IMR-90 (cell line): ENCODE results near the gene EIF2B5. TPM values are rescaled to one million over a fixed set of nuclear protein-coding genes. Genes with fewer than 3 reads are reported as not detected.

Source experiments
- ATAC-seq: fragments of 200-7000 bp; cut with Tn5 transposase; 2 replicates; pipeline ENCODE4 v1.9.1; 2020; ENCODE audit warnings: low read depth, mild to moderate bottlenecking, moderate library complexity
- BruUV-seq: library from RNA; stranded (reverse); fragments of 400-500 nt; replicated peaks from 2 replicates; lab custom pipeline; 2021; lab: Mats Ljungman, UMichigan
- CTCF ChIA-PET: fragments of 300-600 bp; formaldehyde crosslinking; extraction: SDS; loops from one replicate; lab custom pipeline; 2021; ENCODE audit warnings: antibody characterized with exemption; lab: Yijun Ruan, JAX
- POLR2A ChIA-PET: fragments of 300-600 bp; sonication (Branson Sonifier 250); formaldehyde crosslinking; loops from one replicate; lab custom pipeline; 2022; ENCODE audit warnings: antibody characterized with exemption; ENCODE audit not compliant: unreplicated experiment; lab: Charles Lee
- DNase-seq: peaks from one replicate; pipeline ENCODE4 v3.0.0; 2013
- H2AFZ ChIP-seq: replicated peaks from 2 replicates; pipeline ENCODE3; 2013; ENCODE audit warnings: low read length, mild to moderate bottlenecking; ENCODE audit not compliant: poor library complexity
- H2AK5ac ChIP-seq: 2 replicates; pipeline ENCODE4 v1.6.1; 2013; ENCODE audit warnings: low read depth, low read length, inconsistent platforms
- H2AK9ac ChIP-seq: replicated peaks from 2 replicates; pipeline ENCODE3; 2013; ENCODE audit warnings: mild to moderate bottlenecking, low read depth, low read length, moderate library complexity; ENCODE audit not compliant: poor library complexity
- H2BK120ac ChIP-seq: 2 replicates; pipeline ENCODE4 v1.6.1; 2013; ENCODE audit warnings: low read depth, low read length, inconsistent platforms
- H2BK15ac ChIP-seq: 3 replicates; pipeline ENCODE4 v1.6.1; 2013; ENCODE audit warnings: low read depth, low read length, inconsistent platforms
- H2BK20ac ChIP-seq: 2 replicates; pipeline ENCODE4 v1.6.1; 2013; ENCODE audit warnings: low read depth, mild to moderate bottlenecking, inconsistent platforms, low read length, moderate library complexity
- H2BK5ac ChIP-seq: 2 replicates; pipeline ENCODE4 v1.6.1; 2013; ENCODE audit warnings: mild to moderate bottlenecking, low read depth, low read length, inconsistent platforms; ENCODE audit not compliant: poor library complexity, severe bottlenecking
- H3K14ac ChIP-seq: replicated peaks from 2 replicates; pipeline ENCODE4 v1.6.1; 2013; ENCODE audit warnings: low read depth, low read length, inconsistent platforms
- H3K18ac ChIP-seq: 2 replicates; pipeline ENCODE4 v1.6.1; 2013; ENCODE audit warnings: low read depth, low read length, control low read depth
- H3K23ac ChIP-seq: 2 replicates; pipeline ENCODE4 v1.6.1; 2013; ENCODE audit warnings: low read depth, low read length, inconsistent platforms
- H3K27ac ChIP-seq: 2 replicates; pipeline ENCODE4 v1.5.1; 2013; ENCODE audit warnings: mild to moderate bottlenecking, control low read depth, low read length; ENCODE audit not compliant: insufficient read depth
- H3K27me3 ChIP-seq: 2 replicates; pipeline ENCODE4 v1.6.1; 2013; ENCODE audit warnings: low read length; ENCODE audit not compliant: control insufficient read depth, insufficient read depth
- H3K36me3 ChIP-seq: 2 replicates; pipeline ENCODE4 v1.6.1; 2013; ENCODE audit warnings: low read length, mixed read lengths; ENCODE audit not compliant: control insufficient read depth, insufficient read depth
- H3K4ac ChIP-seq: 2 replicates; pipeline ENCODE4 v1.6.1; 2013; ENCODE audit warnings: low read depth, low read length, inconsistent platforms
- H3K4me1 ChIP-seq: 2 replicates; pipeline ENCODE4 v1.6.1; 2013; ENCODE audit warnings: low read length, mixed read lengths; ENCODE audit not compliant: control insufficient read depth, insufficient read depth
- H3K4me2 ChIP-seq: 2 replicates; pipeline ENCODE4 v1.6.1; 2013; ENCODE audit warnings: low read depth, mild to moderate bottlenecking, control low read depth, low read length, moderate library complexity
- H3K4me3 ChIP-seq: 2 replicates; pipeline ENCODE4 v1.5.1; 2013; ENCODE audit warnings: low read depth, mild to moderate bottlenecking, control low read depth, low read length, moderate library complexity; ENCODE audit not compliant: insufficient read depth
- H3K56ac ChIP-seq: 2 replicates; pipeline ENCODE4 v1.6.1; 2013; ENCODE audit warnings: low read length, inconsistent platforms; ENCODE audit not compliant: insufficient read depth; ENCODE audit errors: extremely low read depth
- H3K79me1 ChIP-seq, 2 experiments: 2 replicates each; pipeline ENCODE4 v1.6.1; 2013; ENCODE audit warnings: low read length in 2 of 2, inconsistent platforms in 1 of 2, low read depth in 1 of 2
- H3K9ac ChIP-seq: 2 replicates; pipeline ENCODE4 v1.6.1; 2013; ENCODE audit warnings: low read depth, low read length, control low read depth
- H3K9me1 ChIP-seq: 2 replicates; pipeline ENCODE4 v1.6.1; 2013; ENCODE audit warnings: low read length, inconsistent platforms; ENCODE audit not compliant: insufficient read depth
- H3K9me3 ChIP-seq: 2 replicates; pipeline ENCODE4 v1.6.1; 2013; ENCODE audit warnings: low read length; ENCODE audit not compliant: control insufficient read depth, insufficient read depth
- H4K20me1 ChIP-seq: 2 replicates; pipeline ENCODE4 v1.6.1; 2013; ENCODE audit warnings: low read length, inconsistent platforms; ENCODE audit not compliant: insufficient read depth
- H4K5ac ChIP-seq: 2 replicates; pipeline ENCODE4 v1.6.1; 2013; ENCODE audit warnings: mild to moderate bottlenecking, low read depth, low read length, control low read depth
- H4K8ac ChIP-seq, 2 experiments: 2 replicates each; pipeline ENCODE4 v1.6.1; 2013; ENCODE audit warnings: low read depth in 2 of 2, low read length in 2 of 2, control low read depth in 1 of 2, inconsistent platforms in 1 of 2
- H4K91ac ChIP-seq: 2 replicates; pipeline ENCODE4 v1.6.1; 2013; ENCODE audit warnings: low read depth, low read length, inconsistent platforms; ENCODE audit not compliant: insufficient read depth
- BHLHE40 ChIP-seq: fragments of 150-350 bp; IDR thresholded peaks from 2 replicates; pipeline ENCODE4 v1.6.1; 2016; ENCODE audit warnings: mild to moderate bottlenecking, low read depth, low read length
- CEBPB ChIP-seq: IDR thresholded peaks from 2 replicates; pipeline ENCODE4 v1.6.1; 2012; ENCODE audit warnings: low read depth, low read length, improper control_type of control experiment
- CHD1 ChIP-seq: IDR thresholded peaks from 2 replicates; pipeline ENCODE4 v1.6.1; 2012; ENCODE audit warnings: low read depth, low read length, improper control_type of control experiment
- CTCF ChIP-seq: conservative IDR thresholded peaks from 2 replicates; pipeline ENCODE4 v1.5.1; 2012; ENCODE audit warnings: mild to moderate bottlenecking, low read depth, low read length, improper control_type of control experiment
- ELK1 ChIP-seq: fragments of 150-350 bp; IDR thresholded peaks from 2 replicates; pipeline ENCODE4 v1.6.1; 2016; ENCODE audit warnings: low read depth, mild to moderate bottlenecking, low read length, moderate library complexity, borderline replicate concordance
- FOS ChIP-seq: fragments of 150-350 bp; IDR thresholded peaks from 2 replicates; pipeline ENCODE4 v1.6.1; 2016; ENCODE audit warnings: low read depth, low read length
- MAFK ChIP-seq: IDR thresholded peaks from 2 replicates; pipeline ENCODE4 v1.6.1; 2012; ENCODE audit warnings: low read depth, low read length, improper control_type of control experiment
- MAZ ChIP-seq: IDR thresholded peaks from 2 replicates; pipeline ENCODE4 v1.6.1; 2012; ENCODE audit warnings: low read depth, mild to moderate bottlenecking, low read length, improper control_type of control experiment, moderate library complexity, borderline replicate concordance
- MXI1 ChIP-seq: IDR thresholded peaks from 2 replicates; pipeline ENCODE4 v1.6.1; 2012; ENCODE audit warnings: low read depth, mild to moderate bottlenecking, low read length, moderate library complexity, borderline replicate concordance
- NFE2L2 ChIP-seq: fragments of 150-350 bp; IDR thresholded peaks from 2 replicates; pipeline ENCODE4 v1.6.1; 2016; ENCODE audit warnings: low read depth, mild to moderate bottlenecking, low read length
- POLR2A ChIP-seq: IDR thresholded peaks from 2 replicates; pipeline ENCODE4 v1.6.1; 2012; ENCODE audit warnings: mild to moderate bottlenecking, low read depth, low read length
- RAD21 ChIP-seq: IDR thresholded peaks from 2 replicates; pipeline ENCODE4 v1.6.1; 2012; ENCODE audit warnings: low read length, improper control_type of control experiment
- RCOR1 ChIP-seq: IDR thresholded peaks from 2 replicates; pipeline ENCODE4 v1.6.1; 2012; ENCODE audit warnings: mild to moderate bottlenecking, low read length, improper control_type of control experiment; ENCODE audit not compliant: insufficient replicate concordance
- RFX5 ChIP-seq: IDR thresholded peaks from 2 replicates; pipeline ENCODE4 v1.8.0; 2012; ENCODE audit warnings: low read depth, mild to moderate bottlenecking, low read length, moderate library complexity
- SMC3 ChIP-seq: fragments of 150-350 bp; IDR thresholded peaks from 2 replicates; pipeline ENCODE4 v1.6.1; 2016; ENCODE audit warnings: low read depth, mild to moderate bottlenecking, antibody characterized with exemption, low read length, moderate library complexity
- USF2 ChIP-seq: fragments of 150-350 bp; IDR thresholded peaks from 2 replicates; pipeline ENCODE4 v1.6.1; 2017; ENCODE audit warnings: mild to moderate bottlenecking, antibody characterized with exemption, low read length, low read depth
- WGBS, 2 experiments: methylation state at CpG; one replicate each; pipeline versions ENCODE4 v1.1.5 to v1.1.7; 2013; ENCODE audit warnings: missing lambda C conversion rate in 2 of 2; ENCODE audit not compliant: insufficient read length in 1 of 2; ENCODE audit errors: extremely low coverage in 2 of 2; 5-methylcytosine and 5-hydroxymethylcytosine counted together
- dilution Hi-C: fragments of 300-500 bp; cut with HindIII; formaldehyde crosslinking; loops from one replicate; pipeline ENCODE4 v1.14.3; 2018; ENCODE audit warnings: low sequenced_read_pairs; ENCODE audit not compliant: unreplicated experiment
- in situ Hi-C: fragments of 300-500 bp; cut with MboI; formaldehyde crosslinking; loops from 3 replicates; pipeline ENCODE4 v1.14.3; 2019; ENCODE audit warnings: low sequenced_read_pairs, inconsistent platforms, mixed read lengths
- intact Hi-C: fragments of 100-400 bp; cut with micrococcal nuclease; formaldehyde crosslinking; loops from 2 replicates; pipeline ENCODE4 v1.10.0; 2022
- polyA plus RNA-seq, 3 experiments: library from polyadenylated mRNA; depleted of rRNA; stranded (reverse); fragments of >200 nt; gene quantifications; 2 replicates each; pipeline ENCODE4 v1.2.3, GENCODE V29; 2012; ENCODE audit warnings: low replicate concordance in 1 of 3
- total RNA-seq: library from RNA; depleted of rRNA; stranded (reverse); fragments of >200 nt; gene quantifications from 2 replicates; pipeline ENCODE4 v1.2.3, GENCODE V29; 2012

EIF2B5 gene
- total and polyA plus RNA-seq, 2 of the 4 experiments (the other 2 are of a cell fraction) = 31.7 to 37.6 TPM

- Histone ChIP-seq H4K8ac (no peak overlapping the region), H3K9me1 (peaks cover 15% of the 10 kb centered on the region), H3K56ac (no peak overlapping the region), H2AK5ac (no peak overlapping the region), H4K5ac (no peak overlapping the region), H3K4me1 (peaks cover 13% of the 10 kb centered on the region), H2AFZ (no peak overlapping the region), H3K14ac (no peak overlapping the region), H3K27me3 (no peaks in the 10 kb centered on the region), H2BK20ac (no peak overlapping the region), H2BK15ac (no peak overlapping the region), H3K79me1 (peaks cover 34 to 66% of the 10 kb centered on the region in 2 experiments), H4K91ac (no peak overlapping the region), H3K4ac (no peak overlapping the region), H3K27ac (no peak overlapping the region), H3K23ac (no peak overlapping the region), H3K18ac (no peak overlapping the region), H3K36me3 (peaks cover 72% of the 10 kb centered on the region), H4K20me1 (peaks cover 52% of the 10 kb centered on the region), H2BK120ac (no peak overlapping the region), H3K4me3 (no peak overlapping the region), H3K4me2 (no peak overlapping the region), H2AK9ac (no peak overlapping the region), H2BK5ac (no peak overlapping the region), H3K9me3 (no peaks in the 10 kb centered on the region), H3K9ac (no peak overlapping the region)
- in situ Hi-C loops = no loop called here
- no TSS peak for BruUV-seq
- ChIA-PET CTCF (no interaction called here), POLR2A (no interaction called here)
- dilution Hi-C loops = no loop called here
- intact Hi-C loops = no loop called here
- no peak for TF ChIP-seq POLR2A
- no peak for TF ChIP-seq CTCF
- TF ChIP-seq NFE2L2 = no peak
- no peak for TF ChIP-seq RAD21
- TF ChIP-seq ELK1 = no peak
- TF ChIP-seq MAFK = no peak
- TF ChIP-seq RFX5 = no peak
- no peak for TF ChIP-seq FOS
- TF ChIP-seq RCOR1 = no peak
- no peak for TF ChIP-seq CEBPB
- TF ChIP-seq MXI1 = no peak
- no peak for TF ChIP-seq CHD1
- no peak for TF ChIP-seq MAZ
- TF ChIP-seq SMC3 = no peak
- no peak for TF ChIP-seq USF2
- no peak for TF ChIP-seq BHLHE40
- ATAC-seq (no peak), DNase-seq (no peak)
- 90% methylated on average over 2 of the region's 9 CpGs; no CpG with 5 or more reads in 1 of the 2 experiments for WGBS, 2 experiments
These were observed 46.4 kb downstream of the EIF2B5 start for GRCh38 chr3:184181596-184181995.
